Psoas muscle (tissue), 8 donors: ENCODE measurements around the gene GCNT2. TPM values are rescaled to one million over a fixed set of nuclear protein-coding genes. Genes with fewer than 3 reads are reported as not detected.
"Not testable (repeated sequence)": the region's sequence is repeated elsewhere in the genome, so short reads cannot be mapped to it uniquely, and the experiment has no call there.

Experiments
- ATAC-seq, 4 donors: fragments of 200-7000 bp; cut with Tn5 transposase; one replicate each; pipeline ENCODE4 v1.9.1; 2020; ENCODE audit warnings: moderate library complexity in 3 of 4, mild to moderate bottlenecking in 2 of 4
- DNase-seq, 2 donors: peaks; one replicate each; pipeline ENCODE4 v3.0.0-alpha.2; 2020
- H3K27ac ChIP-seq: fragments of 200-600 bp; one replicate; pipeline ENCODE4 v1.8.0; 2022
- H3K27me3 ChIP-seq, 3 donors: fragments of 200-600 bp in 1 of 3; one replicate each; pipeline versions ENCODE4 v1.6.1 to v1.8.0; 2013 to 2022; ENCODE audit warnings: low read length in 2 of 3, mild to moderate bottlenecking in 2 of 3, moderate library complexity in 1 of 3; ENCODE audit not compliant: insufficient read depth in 3 of 3
- H3K36me3 ChIP-seq, 2 donors: fragments of 200-600 bp in 1 of 2; one replicate each; pipeline versions ENCODE4 v1.6.1 to v1.8.0; 2013 to 2022; ENCODE audit warnings: low read depth in 1 of 2, mild to moderate bottlenecking in 1 of 2, moderate library complexity in 1 of 2; ENCODE audit not compliant: insufficient read depth in 1 of 2
- H3K4me1 ChIP-seq: fragments of 200-600 bp; one replicate; pipeline ENCODE4 v1.8.0; 2022
- H3K4me3 ChIP-seq: fragments of 200-600 bp; one replicate; pipeline ENCODE4 v1.8.0; 2022; ENCODE audit warnings: mild to moderate bottlenecking
- H3K9me3 ChIP-seq: fragments of 200-600 bp; one replicate; pipeline ENCODE4 v1.8.0; 2022
- WGBS, 3 donors: extraction: QIAGEN DNeasy Blood & Tissue Kit; methylation state at CpG; one replicate each; pipeline versions ENCODE4 v1.1.6 to v1.1.7; 2013; 5-methylcytosine and 5-hydroxymethylcytosine counted together
- intact Hi-C, 2 donors: fragments of 100-400 bp; cut with DNase I; formaldehyde crosslinking; loops; one replicate each; pipeline versions ENCODE4 v1.11.0 to v1.14.2; 2022
- polyA plus RNA-seq, 3 donors: library from polyadenylated mRNA; stranded (reverse); fragments of 200-250 nt; gene quantifications; one replicate each; pipeline ENCODE4 v1.2.3, GENCODE V29; 2013
- total RNA-seq, 4 donors: library from RNA; stranded (reverse); fragmentation: NEBNext Ultra II Directional in 2 of 4; extraction: Animal tissue kit (Norgen Biotek cat#: 25700) in 2 of 4; gene quantifications; one replicate each; pipeline versions ENCODE4 v1.2.1 to v1.2.4, GENCODE V29; 2021 to 2023
- TF ChIP-seq, protein P1 (sequence below): fragments of 200-600 bp; IDR thresholded peaks from one replicate; pipeline ENCODE4 v1.8.0; 2022; ENCODE audit warnings: antibody characterized with exemption
- donor health status: healthy with polysubstance abuse.
- donor health status: DM: no; HTN: no; CAD: no; lungs with moderate emphysema.
- donor health status: Bipolar disorder and iron deficiency.
- donor health status: healthy.
- donor health status: DM: yes; HTN: yes; CAD: no.
- donor health status: DM: no; HTN: no; CAD: no.
- donor health status: DM: no; HTN: no; CAD: no.
- donor health status: DM: yes; HTN: yes; CAD: no.

Gene GCNT2
- total and polyA plus RNA-seq, 7 donors, result 0.27 to 23.1 (median 10.1) TPM

DNA sequence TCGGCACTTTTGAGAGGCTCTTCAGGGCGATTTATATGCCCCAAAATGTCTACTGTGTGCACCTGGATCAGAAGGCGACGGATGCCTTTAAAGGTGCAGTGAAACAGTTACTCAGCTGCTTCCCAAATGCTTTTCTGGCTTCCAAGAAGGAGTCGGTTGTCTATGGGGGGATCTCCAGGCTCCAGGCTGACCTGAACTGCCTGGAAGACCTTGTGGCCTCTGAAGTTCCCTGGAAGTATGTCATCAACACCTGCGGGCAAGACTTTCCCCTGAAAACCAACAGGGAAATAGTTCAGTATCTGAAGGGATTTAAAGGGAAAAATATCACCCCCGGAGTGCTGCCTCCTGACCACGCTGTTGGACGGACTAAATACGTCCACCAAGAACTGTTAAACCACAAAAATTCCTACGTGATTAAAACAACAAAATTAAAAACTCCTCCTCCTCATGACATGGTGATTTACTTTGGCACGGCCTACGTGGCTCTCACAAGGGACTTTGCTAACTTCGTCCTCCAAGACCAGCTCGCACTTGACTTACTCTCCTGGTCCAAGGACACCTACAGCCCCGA, 8.2 kb downstream of the GCNT2 start:
- DNase-seq (no peak), ATAC-seq (peak in 3 of 4 donors; percentile 39 to 58 (median 48))
- intact Hi-C loops, result no loop called here
- TF ChIP-seq, protein P1, sequence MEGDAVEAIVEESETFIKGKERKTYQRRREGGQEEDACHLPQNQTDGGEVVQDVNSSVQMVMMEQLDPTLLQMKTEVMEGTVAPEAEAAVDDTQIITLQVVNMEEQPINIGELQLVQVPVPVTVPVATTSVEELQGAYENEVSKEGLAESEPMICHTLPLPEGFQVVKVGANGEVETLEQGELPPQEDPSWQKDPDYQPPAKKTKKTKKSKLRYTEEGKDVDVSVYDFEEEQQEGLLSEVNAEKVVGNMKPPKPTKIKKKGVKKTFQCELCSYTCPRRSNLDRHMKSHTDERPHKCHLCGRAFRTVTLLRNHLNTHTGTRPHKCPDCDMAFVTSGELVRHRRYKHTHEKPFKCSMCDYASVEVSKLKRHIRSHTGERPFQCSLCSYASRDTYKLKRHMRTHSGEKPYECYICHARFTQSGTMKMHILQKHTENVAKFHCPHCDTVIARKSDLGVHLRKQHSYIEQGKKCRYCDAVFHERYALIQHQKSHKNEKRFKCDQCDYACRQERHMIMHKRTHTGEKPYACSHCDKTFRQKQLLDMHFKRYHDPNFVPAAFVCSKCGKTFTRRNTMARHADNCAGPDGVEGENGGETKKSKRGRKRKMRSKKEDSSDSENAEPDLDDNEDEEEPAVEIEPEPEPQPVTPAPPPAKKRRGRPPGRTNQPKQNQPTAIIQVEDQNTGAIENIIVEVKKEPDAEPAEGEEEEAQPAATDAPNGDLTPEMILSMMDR, result no peak
- WGBS, 3 donors, result 57 to 67% (median 58%) methylated on average over 16 of the region's 16 CpGs
- peak overlapping the region; percentile 61 for H3K27ac ChIP-seq
- no peaks in the 10 kb centered on the region for H3K4me1 ChIP-seq
- no peaks in the 10 kb centered on the region for H3K36me3 ChIP-seq
- peak overlapping the region; percentile 53 for H3K4me3 ChIP-seq
- H3K27me3 ChIP-seq, result no peaks in the 10 kb centered on the region
- no peaks in the 10 kb centered on the region for H3K9me3 ChIP-seq

DNA sequence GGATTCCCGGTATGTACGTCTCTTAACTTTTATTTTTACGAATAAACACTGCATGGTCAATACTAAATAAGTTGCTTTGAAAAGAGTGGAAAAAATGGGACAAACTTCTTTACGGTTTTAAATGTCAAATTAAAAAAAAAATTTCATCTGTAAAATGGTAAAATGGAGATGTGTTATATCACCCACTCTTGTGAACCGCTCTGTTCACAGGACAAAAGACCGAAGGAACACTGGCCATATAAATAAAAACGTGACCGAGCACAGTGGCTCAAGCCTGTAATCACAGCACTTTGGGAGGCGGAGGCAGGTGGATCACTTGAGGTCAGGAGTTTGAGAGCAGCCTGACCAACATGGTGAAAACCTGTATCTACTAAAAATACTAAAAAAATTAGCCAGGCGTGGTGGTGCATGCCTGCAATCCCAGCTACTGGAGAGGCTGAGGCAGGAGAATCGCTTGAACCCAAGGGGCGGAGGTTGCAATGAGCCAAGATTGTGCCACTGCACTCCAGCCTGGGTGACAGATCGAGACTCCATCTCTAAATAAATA, 8.8 kb downstream of the GCNT2 start:
- H3K9me3 ChIP-seq, DNase-seq, H3K27me3 ChIP-seq, H3K4me1 ChIP-seq, intact Hi-C loops, H3K36me3 ChIP-seq: not testable (repeated sequence)
- Histone ChIP-seq H3K4me3 (peak overlapping the region; percentile 53), H3K27ac (peak overlapping the region; percentile 61)
- WGBS, 3 donors, result 83 to 92% (median 85%) methylated on average over 13 of the region's 13 CpGs
- peak in 1 of 4 donors; percentile 43 for ATAC-seq

DNA sequence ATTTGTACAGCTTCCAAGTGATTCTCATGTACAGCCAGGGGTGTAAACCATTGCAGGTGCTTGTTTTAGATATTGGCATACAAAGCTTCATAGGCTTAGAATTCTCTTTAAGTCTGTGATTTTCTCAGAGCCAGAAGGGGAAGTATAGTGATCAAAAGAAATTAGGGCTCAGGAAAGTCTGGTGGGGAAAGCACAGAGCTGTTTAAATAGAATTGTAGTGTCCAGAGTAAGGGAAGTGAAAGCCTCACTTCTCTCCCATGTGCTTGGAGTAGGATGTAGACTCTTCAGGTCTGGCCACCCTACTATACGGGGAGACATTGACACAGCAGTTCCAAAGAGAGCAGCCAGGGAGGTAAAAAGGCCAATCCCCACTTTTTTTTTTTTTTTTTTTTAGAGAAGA, 10.4 kb downstream of the GCNT2 start:
- peak overlapping the region; percentile 4 for H3K4me3 ChIP-seq
- intact Hi-C loops, result no loop called here
- H3K27me3 ChIP-seq, result no peaks in the 10 kb centered on the region
- H3K27ac ChIP-seq, result no peak overlapping the region
- WGBS, 3 donors, result 44 to 64% (median 54%) methylated on average over 1 of the region's 1 CpG
- no peaks in the 10 kb centered on the region for H3K4me1 ChIP-seq
- no peaks in the 10 kb centered on the region for H3K9me3 ChIP-seq
- TF ChIP-seq, protein P1, result no peak
- no peaks in the 10 kb centered on the region for H3K36me3 ChIP-seq
- ATAC-seq (no peak), DNase-seq (no peak)

DNA sequence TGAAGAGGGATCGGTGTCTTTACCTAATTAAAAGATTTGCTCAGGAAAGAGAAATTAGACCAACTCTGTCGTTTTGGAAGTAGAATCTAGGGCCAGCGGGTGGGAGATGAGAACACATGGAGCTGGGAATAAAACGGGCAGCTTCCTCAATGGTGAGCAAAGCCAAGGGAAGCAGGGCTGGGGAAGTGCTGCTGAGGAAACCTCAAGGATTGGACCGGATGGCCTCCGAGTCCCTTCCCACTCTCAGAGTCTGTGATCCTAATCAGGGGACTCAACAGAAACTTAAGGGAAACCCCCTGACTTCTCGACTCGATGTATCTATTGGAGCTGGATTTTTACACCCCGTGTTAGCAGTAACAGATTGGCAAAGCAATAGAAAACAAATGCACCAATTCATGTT, 10.8 kb downstream of the GCNT2 start:
- no peaks in the 10 kb centered on the region for H3K27me3 ChIP-seq
- peak overlapping the region; percentile 4 for H3K4me3 ChIP-seq
- TF ChIP-seq, protein P1, result no peak
- H3K9me3 ChIP-seq, result no peaks in the 10 kb centered on the region
- 60 to 65% (median 63%) methylated on average over 9 of the region's 9 CpGs for WGBS, 3 donors
- intact Hi-C loops, result no loop called here
- H3K4me1 ChIP-seq, result no peaks in the 10 kb centered on the region
- no peaks in the 10 kb centered on the region for H3K36me3 ChIP-seq
- H3K27ac ChIP-seq, result no peak overlapping the region
- DNase-seq (no peak), ATAC-seq (no peak)

DNA sequence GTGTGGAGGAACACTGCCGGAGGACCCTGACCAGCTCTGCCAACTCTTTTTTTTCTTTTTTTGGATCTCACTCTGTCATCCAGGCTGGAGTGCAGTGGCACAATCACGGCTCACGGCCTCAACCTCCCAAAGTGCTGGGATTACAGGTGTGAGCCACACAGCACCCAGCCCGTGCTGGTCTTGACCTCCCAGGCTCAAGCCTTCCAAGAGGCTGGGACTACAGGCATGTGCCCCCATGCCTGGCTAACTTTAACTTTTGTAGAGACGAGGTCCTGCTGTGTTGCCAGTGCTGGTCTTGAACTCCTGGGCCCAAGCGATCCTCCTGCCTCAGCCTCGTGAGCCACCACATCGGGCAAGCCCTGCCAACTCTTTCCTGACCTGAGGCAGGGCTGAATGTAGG, 11.2 kb downstream of the GCNT2 start:
- intact Hi-C loops, result no loop called here
- TF ChIP-seq, protein P1, result no peak
- DNase-seq (no peak), ATAC-seq (no peak)
- Histone ChIP-seq H3K9me3 (no peaks in the 10 kb centered on the region), H3K36me3 (no peaks in the 10 kb centered on the region), H3K4me3 (no peak overlapping the region), H3K27me3 (no peaks in the 10 kb centered on the region), H3K27ac (no peak overlapping the region), H3K4me1 (no peaks in the 10 kb centered on the region)
- 67 to 78% (median 70%) methylated on average over 8 of the region's 8 CpGs for WGBS, 3 donors
